Measurements from ENCODE around the gene SMIM5.

The SMIM5 gene

DNA sequence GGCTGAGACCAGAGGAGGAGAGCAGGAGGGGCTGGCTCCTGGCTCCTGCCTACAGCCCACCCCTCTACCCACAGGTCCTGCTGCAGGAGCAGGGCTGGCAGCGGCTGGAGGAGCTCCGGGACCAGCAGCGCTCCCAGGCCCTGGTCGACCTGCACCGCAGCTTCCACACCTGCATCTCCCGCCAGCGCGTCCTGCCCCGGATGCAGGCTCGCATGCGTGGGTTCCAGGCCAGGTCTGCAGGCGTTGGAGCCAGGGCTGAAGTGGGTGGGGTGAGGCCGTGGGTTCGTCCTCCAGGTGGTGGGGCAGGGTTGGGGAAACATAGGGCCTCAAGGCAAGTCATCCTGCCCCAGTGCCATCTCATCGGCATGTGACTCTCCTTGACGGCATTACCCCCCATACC, 27.4 kb upstream of the SMIM5 start:
- Histone ChIP-seq H3K27me3 (ENCODE audit: insufficient read depth, low read length) (no peaks in the 10 kb centered on the region), H3K4me1 (ENCODE audit: insufficient read depth, low read length) (no peaks in the 10 kb centered on the region), H3K36me3 (ENCODE audit: insufficient read depth, low read length) (no peaks in the 10 kb centered on the region), H3K9ac (ENCODE audit: low read depth, low read length) (no peak overlapping the region), H3K27ac (ENCODE audit: low read depth, low read length) (no peak overlapping the region), H3K4me3 (ENCODE audit: low read length) (no peak overlapping the region), H3K9me3 (ENCODE audit: insufficient read depth, low read depth, low read length) (no peaks in the 10 kb centered on the region)
- WGBS, result 91% methylated on average over 16 of the region's 16 CpGs

DNA sequence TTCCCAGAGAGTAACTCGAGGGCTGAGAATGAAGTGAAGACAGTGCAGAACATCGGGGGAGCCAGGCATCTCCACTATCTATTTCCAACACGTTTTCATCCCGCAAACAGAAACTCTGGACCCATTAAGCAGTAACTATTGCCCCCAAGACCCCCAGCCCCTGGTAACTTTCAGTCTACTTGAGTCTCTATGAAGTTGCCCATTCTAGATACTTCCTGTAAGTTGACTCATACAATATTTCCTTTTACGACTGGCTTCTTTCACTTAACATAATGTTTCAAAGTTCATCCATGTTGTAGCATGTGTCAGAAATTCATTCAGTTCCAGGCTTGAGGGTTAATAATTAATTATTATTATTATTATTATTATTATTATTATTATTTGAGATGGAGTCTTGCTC, 26.1 kb upstream of the SMIM5 start:
- no peak overlapping the region for H3K9ac ChIP-seq (ENCODE audit: low read depth, low read length)
- 90% methylated on average over 5 of the region's 5 CpGs for WGBS

DNA sequence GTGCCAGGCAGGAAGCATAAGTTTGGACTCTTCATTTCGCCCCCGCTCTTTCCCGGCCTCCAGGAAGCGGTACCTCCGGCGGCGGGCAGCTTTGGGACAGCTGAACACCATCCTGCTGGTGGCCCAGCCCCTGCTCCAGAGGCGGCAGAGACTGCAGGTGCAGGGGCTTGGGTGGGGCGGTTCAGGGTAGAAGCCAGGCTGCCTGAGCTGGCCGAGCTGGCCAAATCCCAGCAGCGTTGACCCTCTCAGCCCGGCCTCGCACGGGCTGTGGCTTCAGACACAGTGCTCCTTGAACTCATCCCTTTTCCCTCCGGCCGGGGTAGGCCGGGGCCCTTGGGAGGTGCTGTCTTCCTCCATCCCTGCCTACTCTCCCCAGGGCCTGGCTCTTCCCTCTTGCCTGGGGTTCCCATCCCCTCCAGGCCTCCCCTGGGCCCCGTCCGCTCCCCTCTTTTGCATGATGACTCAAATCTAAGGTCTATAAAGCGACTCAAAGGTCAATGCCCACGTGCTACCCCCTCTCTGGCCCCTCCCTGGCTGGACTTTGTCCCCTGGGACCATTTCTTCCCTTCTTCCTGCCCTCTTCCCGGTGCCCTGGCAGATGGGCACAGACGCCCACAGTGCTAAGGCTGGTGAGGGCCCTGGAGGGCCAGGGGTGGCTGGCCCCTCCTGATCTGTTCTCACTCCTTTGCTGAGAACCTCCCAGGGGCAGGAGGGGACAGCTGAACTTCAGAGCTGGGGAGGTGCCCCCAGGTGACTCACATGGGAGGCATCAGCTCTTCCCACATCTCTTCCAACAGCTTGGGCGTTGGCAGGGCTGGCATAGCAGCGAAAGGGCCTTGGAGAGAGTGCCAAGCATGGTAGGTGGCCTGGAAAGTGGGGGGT, 22.9 kb upstream of the SMIM5 start:
- H3K27ac ChIP-seq (ENCODE audit: low read depth, low read length), result no peak overlapping the region
- no peaks in the 10 kb centered on the region for H3K4me1 ChIP-seq (ENCODE audit: insufficient read depth, low read length)
- H3K36me3 ChIP-seq (ENCODE audit: insufficient read depth, low read length), result no peaks in the 10 kb centered on the region
- 87% methylated on average over 25 of the region's 25 CpGs for WGBS
- H3K9me3 ChIP-seq (ENCODE audit: insufficient read depth, low read depth, low read length), result no peaks in the 10 kb centered on the region
- no peaks in the 10 kb centered on the region for H3K27me3 ChIP-seq (ENCODE audit: insufficient read depth, low read length)
- no peak overlapping the region for H3K9ac ChIP-seq (ENCODE audit: low read depth, low read length)
- no peak overlapping the region for H3K4me3 ChIP-seq (ENCODE audit: low read length)

More for the DNA sequence above, 26.1 kb upstream of the SMIM5 start:
- Histone ChIP-seq H3K4me3 (ENCODE audit: low read length) (no peak overlapping the region), H3K9me3 (ENCODE audit: insufficient read depth, low read depth, low read length) (no peaks in the 10 kb centered on the region), H3K27me3 (ENCODE audit: insufficient read depth, low read length) (no peaks in the 10 kb centered on the region), H3K4me1 (ENCODE audit: insufficient read depth, low read length) (no peaks in the 10 kb centered on the region), H3K36me3 (ENCODE audit: insufficient read depth, low read length) (no peaks in the 10 kb centered on the region), H3K27ac (ENCODE audit: low read depth, low read length) (no peak overlapping the region)

DNA sequence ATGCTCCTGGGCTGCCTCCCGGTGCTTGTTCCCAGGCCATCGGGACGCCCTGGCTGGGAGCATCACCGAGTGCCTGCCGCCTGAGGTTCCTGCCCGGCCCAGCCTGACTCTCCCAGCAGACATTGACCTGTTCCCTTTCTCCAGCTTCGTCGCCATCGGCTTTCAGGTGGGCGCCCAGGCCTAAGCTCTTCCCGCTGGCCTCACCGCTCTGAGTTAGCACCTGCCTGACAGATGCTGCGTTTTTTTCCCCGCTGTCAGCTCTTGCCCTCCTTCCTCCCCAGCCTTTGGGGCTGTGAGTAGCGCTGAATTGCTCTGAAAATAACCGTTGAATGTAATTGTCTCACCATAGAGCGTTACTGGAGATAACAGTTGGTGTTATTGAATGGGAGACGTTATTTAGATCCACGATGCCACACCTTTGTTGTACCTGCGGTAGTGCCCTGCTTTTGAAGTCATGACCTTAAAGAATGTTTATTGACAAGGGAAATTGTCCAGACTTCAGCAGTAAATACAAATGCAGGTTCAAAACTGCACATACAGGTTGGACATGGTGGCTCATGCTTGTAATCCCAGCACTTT, 21.3 kb upstream of the SMIM5 start:
- Histone ChIP-seq H3K27me3 (ENCODE audit: insufficient read depth, low read length) (no peaks in the 10 kb centered on the region; the same call in 1 of the 2 replicates), H3K36me3 (ENCODE audit: insufficient read depth, low read length) (no peaks in the 10 kb centered on the region), H3K9me3 (ENCODE audit: insufficient read depth, low read depth, low read length) (no peaks in the 10 kb centered on the region), H3K4me1 (ENCODE audit: insufficient read depth, low read length) (no peaks in the 10 kb centered on the region), H3K27ac (ENCODE audit: low read depth, low read length) (no peak overlapping the region), H3K9ac (ENCODE audit: low read depth, low read length) (no peak overlapping the region; the same call in 1 of the 2 replicates), H3K4me3 (ENCODE audit: low read length) (no peak overlapping the region)
- WGBS, result 92% methylated on average over 20 of the region's 20 CpGs

DNA sequence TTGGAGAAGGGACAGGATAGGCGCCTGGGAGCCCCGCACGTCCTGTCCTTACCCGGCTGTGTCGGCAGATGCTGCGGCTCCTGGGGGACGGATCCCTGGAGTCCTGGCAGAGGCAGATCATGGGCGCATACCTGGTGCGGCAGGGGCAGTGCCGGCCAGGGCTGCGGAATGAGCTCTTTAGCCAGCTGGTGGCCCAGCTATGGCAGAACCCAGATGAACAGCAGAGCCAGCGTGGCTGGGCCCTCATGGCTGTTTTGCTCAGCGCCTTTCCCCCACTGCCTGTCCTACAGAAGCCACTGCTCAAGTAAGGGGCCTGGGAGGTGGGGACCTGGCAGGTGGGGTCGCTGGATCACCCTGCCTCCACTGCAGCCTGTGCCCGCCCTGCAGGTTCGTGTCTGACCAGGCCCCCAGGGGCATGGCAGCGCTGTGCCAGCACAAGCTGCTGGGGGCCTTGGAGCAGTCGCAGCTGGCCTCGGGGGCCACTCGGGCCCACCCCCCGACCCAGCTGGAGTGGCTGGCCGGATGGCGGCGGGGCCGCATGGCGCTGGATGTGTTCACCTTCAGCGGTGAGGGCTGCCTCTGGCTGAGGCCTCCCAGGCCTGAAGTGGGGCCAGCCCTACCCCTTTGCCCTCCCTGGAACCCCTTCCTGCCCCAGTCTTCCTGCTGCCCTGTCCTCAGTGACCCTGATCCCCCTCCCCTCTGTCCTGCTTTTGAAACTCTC, 20.2 kb upstream of the SMIM5 start:
- H3K27ac ChIP-seq (ENCODE audit: low read depth, low read length), result no peak overlapping the region
- WGBS, result 91% methylated on average over 27 of the region's 27 CpGs
- H3K36me3 ChIP-seq (ENCODE audit: insufficient read depth, low read length), result no peaks in the 10 kb centered on the region
- no peaks in the 10 kb centered on the region for H3K4me1 ChIP-seq (ENCODE audit: insufficient read depth, low read length)
- no peak overlapping the region for H3K9ac ChIP-seq (ENCODE audit: low read depth, low read length)
- H3K27me3 ChIP-seq (ENCODE audit: insufficient read depth, low read length), result no peaks in the 10 kb centered on the region; the same call in 1 of the 2 replicates
- H3K4me3 ChIP-seq (ENCODE audit: low read length), result no peak overlapping the region
- no peaks in the 10 kb centered on the region for H3K9me3 ChIP-seq (ENCODE audit: insufficient read depth, low read depth, low read length)

DNA sequence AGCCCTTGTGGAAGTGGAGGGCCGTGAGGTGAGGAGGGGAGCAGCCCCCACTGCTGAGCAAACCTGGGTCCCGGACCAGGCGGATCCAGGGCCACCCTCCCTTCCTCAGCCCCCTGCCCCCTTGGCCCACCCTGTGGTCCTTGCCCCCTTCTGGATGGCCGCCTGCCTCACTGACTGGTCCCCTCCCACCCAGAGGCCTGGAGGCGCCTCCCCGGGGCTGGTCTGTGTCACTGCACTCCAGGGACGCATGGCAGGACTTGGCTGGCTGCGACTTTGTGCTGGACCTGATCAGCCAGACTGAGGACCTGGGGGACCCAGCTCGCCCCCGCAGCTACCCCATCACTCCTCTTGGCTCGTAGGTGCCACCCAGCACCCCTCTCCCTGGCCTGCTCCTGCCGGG, 19.2 kb upstream of the SMIM5 start:
- Histone ChIP-seq H3K4me1 (ENCODE audit: insufficient read depth, low read length) (no peaks in the 10 kb centered on the region), H3K9ac (ENCODE audit: low read depth, low read length) (no peak overlapping the region), H3K4me3 (ENCODE audit: low read length) (no peak overlapping the region), H3K27ac (ENCODE audit: low read depth, low read length) (no peak overlapping the region), H3K27me3 (ENCODE audit: insufficient read depth, low read length) (no peaks in the 10 kb centered on the region; the same call in 1 of the 2 replicates), H3K36me3 (ENCODE audit: insufficient read depth, low read length) (no peaks in the 10 kb centered on the region), H3K9me3 (ENCODE audit: insufficient read depth, low read depth, low read length) (no peaks in the 10 kb centered on the region)
- 82% methylated on average over 12 of the region's 12 CpGs for WGBS

DNA sequence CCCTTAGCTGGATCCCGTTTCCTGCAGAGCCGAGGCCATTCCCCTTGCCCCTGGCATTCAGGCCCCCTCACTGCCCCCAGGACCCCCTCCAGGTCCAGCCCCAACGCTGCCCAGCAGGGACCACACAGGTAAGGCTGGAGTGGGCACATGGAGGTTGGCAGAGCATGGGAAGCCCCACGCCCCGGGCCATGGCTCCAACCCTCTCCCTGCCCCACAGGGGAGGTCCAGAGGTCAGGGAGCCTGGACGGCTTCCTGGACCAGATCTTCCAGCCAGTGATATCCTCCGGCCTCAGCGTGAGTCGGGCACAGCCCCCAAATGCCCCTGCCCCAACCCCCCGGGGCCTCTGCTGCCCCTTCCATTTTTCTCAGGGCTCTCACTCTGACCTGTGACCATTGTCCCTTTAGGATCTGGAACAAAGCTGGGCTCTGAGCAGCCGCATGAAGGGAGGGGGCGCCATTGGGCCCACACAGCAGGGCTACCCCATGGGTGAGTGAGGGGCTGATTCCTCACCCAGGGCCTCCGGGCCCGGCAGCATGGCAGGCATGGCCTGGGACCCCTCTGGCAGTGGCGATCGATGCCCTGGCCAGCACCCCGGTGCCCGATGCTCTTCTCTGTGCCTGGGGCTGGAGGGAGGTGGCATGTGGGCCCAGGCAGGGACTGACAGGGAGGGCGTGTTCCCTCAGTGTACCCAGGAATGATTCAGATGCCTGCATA, 18.5 kb upstream of the SMIM5 start:
- Histone ChIP-seq H3K4me1 (ENCODE audit: insufficient read depth, low read length) (no peaks in the 10 kb centered on the region), H3K4me3 (ENCODE audit: low read length) (no peak overlapping the region), H3K9ac (ENCODE audit: low read depth, low read length) (no peak overlapping the region), H3K27ac (ENCODE audit: low read depth, low read length) (no peak overlapping the region), H3K36me3 (ENCODE audit: insufficient read depth, low read length) (no peaks in the 10 kb centered on the region), H3K27me3 (ENCODE audit: insufficient read depth, low read length) (no peaks in the 10 kb centered on the region; the same call in 1 of the 2 replicates), H3K9me3 (ENCODE audit: insufficient read depth, low read depth, low read length) (no peaks in the 10 kb centered on the region)
- WGBS, result 90% methylated on average over 19 of the region's 19 CpGs

DNA sequence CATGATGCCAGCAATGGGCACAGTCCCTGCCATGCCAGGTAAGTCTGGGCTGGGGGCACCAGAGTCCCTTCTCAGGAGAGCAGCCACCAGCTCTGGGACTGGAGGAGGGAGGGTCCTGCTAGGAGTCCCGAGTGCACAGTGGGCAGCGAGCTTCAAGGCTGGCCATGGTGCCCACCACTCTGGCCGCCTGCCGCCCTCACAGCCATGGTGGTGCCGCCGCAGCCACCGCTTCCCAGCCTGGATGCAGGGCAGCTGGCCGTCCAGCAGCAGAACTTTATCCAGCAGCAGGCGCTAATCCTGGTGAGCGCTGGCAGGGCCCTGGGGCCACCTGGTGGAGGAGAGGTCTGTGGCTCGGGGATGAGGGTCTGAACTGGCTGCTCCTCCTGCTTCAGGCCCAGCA, 17.9 kb upstream of the SMIM5 start:
- no peak overlapping the region for H3K9ac ChIP-seq (ENCODE audit: low read depth, low read length)
- 84% methylated on average over 11 of the region's 11 CpGs for WGBS

DNA sequence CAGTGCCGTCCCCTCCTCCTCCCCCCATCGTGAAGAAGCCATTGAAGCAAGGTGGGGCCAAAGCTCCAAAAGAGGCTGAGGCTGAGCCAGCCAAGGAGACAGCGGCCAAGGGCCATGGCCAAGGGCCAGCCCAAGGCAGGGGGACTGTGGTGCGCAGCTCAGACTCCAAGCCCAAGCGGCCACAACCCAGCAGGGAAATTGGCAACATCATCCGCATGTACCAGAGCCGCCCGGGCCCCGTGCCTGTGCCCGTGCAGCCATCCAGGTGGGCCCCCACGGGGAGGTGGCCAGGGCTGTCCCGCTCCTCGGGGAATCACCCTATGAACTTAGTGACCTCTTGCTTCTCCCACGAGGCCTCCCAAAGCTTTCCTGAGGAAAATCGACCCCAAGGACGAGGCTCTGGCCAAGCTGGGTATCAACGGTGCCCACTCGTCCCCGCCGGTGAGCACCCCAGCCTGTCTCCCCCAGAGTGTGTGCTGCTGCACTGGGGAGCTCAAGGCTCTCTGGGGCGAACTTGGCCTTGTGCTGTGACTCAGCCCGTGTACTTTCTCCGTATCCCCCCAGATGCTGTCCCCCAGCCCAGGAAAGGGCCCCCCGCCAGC, 16.6 kb upstream of the SMIM5 start:
- no peaks in the 10 kb centered on the region for H3K36me3 ChIP-seq (ENCODE audit: insufficient read depth, low read length)
- no peaks in the 10 kb centered on the region for H3K4me1 ChIP-seq (ENCODE audit: insufficient read depth, low read length)
- no peak overlapping the region for H3K4me3 ChIP-seq (ENCODE audit: low read length)
- no peak overlapping the region for H3K27ac ChIP-seq (ENCODE audit: low read depth, low read length)
- WGBS, result 92% methylated on average over 24 of the region's 24 CpGs
- H3K9ac ChIP-seq (ENCODE audit: low read depth, low read length), result no peak overlapping the region
- H3K9me3 ChIP-seq (ENCODE audit: insufficient read depth, low read depth, low read length), result no peaks in the 10 kb centered on the region
- no peaks in the 10 kb centered on the region; the same call in 1 of the 2 replicates for H3K27me3 ChIP-seq (ENCODE audit: insufficient read depth, low read length)

More for the DNA sequence above, 17.9 kb upstream of the SMIM5 start:
- H3K27me3 ChIP-seq (ENCODE audit: insufficient read depth, low read length), result no peaks in the 10 kb centered on the region; the same call in 1 of the 2 replicates
- H3K27ac ChIP-seq (ENCODE audit: low read depth, low read length), result no peak overlapping the region
- H3K4me3 ChIP-seq (ENCODE audit: low read length), result no peak overlapping the region
- no peaks in the 10 kb centered on the region for H3K4me1 ChIP-seq (ENCODE audit: insufficient read depth, low read length)
- H3K36me3 ChIP-seq (ENCODE audit: insufficient read depth, low read length), result no peaks in the 10 kb centered on the region
- H3K9me3 ChIP-seq (ENCODE audit: insufficient read depth, low read depth, low read length), result no peaks in the 10 kb centered on the region

DNA sequence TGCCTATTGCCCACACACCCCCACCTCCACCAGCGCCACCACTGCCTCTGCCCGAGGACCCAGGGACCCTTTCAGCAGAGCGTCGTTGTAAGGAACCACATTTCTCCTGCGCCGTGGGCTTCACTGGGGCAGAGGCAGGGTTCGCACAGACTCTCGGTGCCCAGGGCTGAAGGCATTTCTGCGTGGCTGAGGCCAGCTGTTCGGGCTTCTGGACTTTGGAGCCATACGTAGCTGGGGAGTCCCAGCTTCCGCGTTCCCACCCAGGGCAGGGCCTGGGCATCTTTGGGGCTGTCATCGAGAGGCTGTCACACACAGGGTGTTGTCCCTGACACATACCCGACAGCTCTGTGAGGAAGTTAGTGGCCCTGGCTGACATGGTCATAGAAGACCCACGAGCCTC, 16.0 kb upstream of the SMIM5 start:
- Histone ChIP-seq H3K36me3 (ENCODE audit: insufficient read depth, low read length) (no peaks in the 10 kb centered on the region), H3K4me1 (ENCODE audit: insufficient read depth, low read length) (no peaks in the 10 kb centered on the region), H3K27me3 (ENCODE audit: insufficient read depth, low read length) (no peaks in the 10 kb centered on the region; the same call in 1 of the 2 replicates), H3K4me3 (ENCODE audit: low read length) (no peak overlapping the region), H3K9ac (ENCODE audit: low read depth, low read length) (no peak overlapping the region), H3K9me3 (ENCODE audit: insufficient read depth, low read depth, low read length) (no peaks in the 10 kb centered on the region), H3K27ac (ENCODE audit: low read depth, low read length) (no peak overlapping the region)
- WGBS, result 94% methylated on average over 16 of the region's 16 CpGs
